Gastrocnemius medialis (tissue), 4 donors: Measurements from ENCODE around the gene SDK2. TPM values are rescaled to one million over a fixed set of nuclear protein-coding genes. Genes with fewer than 3 reads are reported as not detected.

Experiments
- ATAC-seq, 2 donors: fragments of 150-250 bp; one replicate each; pipeline ENCODE4 v1.9.1; 2016
- DNase-seq, 2 donors: peaks; one replicate each; pipeline ENCODE4 v3.0.0-alpha.2; 2019
- H3K27ac ChIP-seq, 4 donors: fragments of 200-600 bp; sonication (generic); 1 replicate in 1 of 4; 2 replicates in 3 of 4; pipeline ENCODE4 v1.5.1; 2016 to 2018; ENCODE audit warnings: mild to moderate bottlenecking in 2 of 4, moderate library complexity in 1 of 4
- H3K27me3 ChIP-seq, 3 donors: fragments of 200-600 bp; sonication (generic) in 2 of 3; 1 replicate in 1 of 3; 2 replicates in 2 of 3; pipeline versions ENCODE4 v1.5.1 to v1.6.0; 2016 to 2019; ENCODE audit warnings: mild to moderate bottlenecking in 1 of 3, moderate library complexity in 1 of 3
- H3K36me3 ChIP-seq, 2 donors: fragments of 200-600 bp; sonication (generic) in 1 of 2; one replicate each; pipeline ENCODE4 v1.5.1; 2017 to 2018
- H3K4me1 ChIP-seq, 2 donors: fragments of 200-600 bp; sonication (generic) in 1 of 2; one replicate each; pipeline ENCODE4 v1.5.1; 2016 to 2017; ENCODE audit warnings: mild to moderate bottlenecking in 2 of 2
- H3K4me3 ChIP-seq, 4 donors: fragments of 200-600 bp; sonication (generic) in 3 of 4; 1 replicate in 1 of 4; 2 replicates in 3 of 4; pipeline ENCODE4 v1.5.1; 2016 to 2019; ENCODE audit warnings: mild to moderate bottlenecking in 2 of 4
- H3K9me3 ChIP-seq, 3 donors: fragments of 200-600 bp; sonication (generic) in 2 of 3; 1 replicate in 1 of 3; 2 replicates in 2 of 3; pipeline ENCODE4 v1.5.1; 2016 to 2019
- POLR2A ChIP-seq, 2 donors: fragments of 450-650 bp; IDR thresholded peaks; one replicate each; pipeline ENCODE4 v1.6.1; 2017; ENCODE audit warnings: antibody characterized with exemption in 2 of 2, mild to moderate bottlenecking in 2 of 2, moderate library complexity in 2 of 2
- in situ Hi-C, 4 donors: fragments of 200-750 bp; cut with MboI; loops; one replicate each; pipeline versions ENCODE4 v1.15.0 to v1.8.0; 2017; ENCODE audit warnings: low sequenced_read_pairs in 4 of 4
- intact Hi-C: fragments of 100-400 bp; cut with DNase I; formaldehyde crosslinking; loops from one replicate; pipeline ENCODE4 v1.15.1; 2023; ENCODE audit warnings: low total_unique reads
- total RNA-seq, 4 donors: library from RNA; depleted of rRNA; stranded (reverse); fragments of >200 nt; gene quantifications; one replicate each; pipeline versions ENCODE4 v1.1.0 to v1.2.3, GENCODE V29; 2016
- TF ChIP-seq, protein P1 (sequence below), 5 experiments: fragments of 450-650 bp in 3 of 5; fragments of 200-600 bp in 2 of 5; sonication (generic) in 2 of 5; IDR thresholded peaks in 4 of 5; conservative IDR thresholded peaks in 1 of 5; 1 replicate in 4 of 5; 2 replicates in 1 of 5; pipeline ENCODE4 v1.5.1; 2016 to 2019; ENCODE audit warnings: antibody characterized with exemption in 5 of 5, mild to moderate bottlenecking in 3 of 5, moderate library complexity in 3 of 5

SDK2 gene
- total RNA-seq, 4 donors from 2014 or later, result 0.02 to 0.31 (median 0.13) TPM

DNA sequence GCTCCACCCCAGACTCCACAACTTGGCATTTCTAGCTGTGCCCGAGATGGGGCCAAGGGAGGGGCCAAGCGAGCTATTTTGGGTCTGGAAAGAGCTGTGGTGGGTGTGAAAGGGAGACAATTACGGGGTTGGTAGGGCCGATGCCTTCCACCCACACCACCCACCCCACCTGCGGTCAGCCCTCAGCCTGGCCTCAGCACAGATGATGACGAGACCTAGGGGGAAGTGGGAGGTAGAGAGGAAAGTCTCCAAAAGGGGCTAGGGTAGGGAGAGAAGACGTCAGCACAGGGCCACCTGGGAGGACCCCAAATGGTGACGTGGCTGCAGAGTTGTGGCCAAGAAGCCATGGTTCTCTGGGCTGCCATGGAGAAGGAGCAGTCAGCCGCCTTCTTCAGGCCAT is 83.1 kb downstream of the SDK2 start:
- H3K27ac ChIP-seq, result no peak overlapping the region
- H3K9me3 ChIP-seq, result no peaks in the 10 kb centered on the region
- DNase-seq (no peak), ATAC-seq (no peak)
- no peak overlapping the region for H3K4me3 ChIP-seq
- peaks cover 0 to 9% (median 0%) of the 10 kb centered on the region in 3 donors for H3K27me3 ChIP-seq
- no peak for TF ChIP-seq POLR2A (IDR thresholded peaks at IDR 0.05)
- TF ChIP-seq, protein P1, sequence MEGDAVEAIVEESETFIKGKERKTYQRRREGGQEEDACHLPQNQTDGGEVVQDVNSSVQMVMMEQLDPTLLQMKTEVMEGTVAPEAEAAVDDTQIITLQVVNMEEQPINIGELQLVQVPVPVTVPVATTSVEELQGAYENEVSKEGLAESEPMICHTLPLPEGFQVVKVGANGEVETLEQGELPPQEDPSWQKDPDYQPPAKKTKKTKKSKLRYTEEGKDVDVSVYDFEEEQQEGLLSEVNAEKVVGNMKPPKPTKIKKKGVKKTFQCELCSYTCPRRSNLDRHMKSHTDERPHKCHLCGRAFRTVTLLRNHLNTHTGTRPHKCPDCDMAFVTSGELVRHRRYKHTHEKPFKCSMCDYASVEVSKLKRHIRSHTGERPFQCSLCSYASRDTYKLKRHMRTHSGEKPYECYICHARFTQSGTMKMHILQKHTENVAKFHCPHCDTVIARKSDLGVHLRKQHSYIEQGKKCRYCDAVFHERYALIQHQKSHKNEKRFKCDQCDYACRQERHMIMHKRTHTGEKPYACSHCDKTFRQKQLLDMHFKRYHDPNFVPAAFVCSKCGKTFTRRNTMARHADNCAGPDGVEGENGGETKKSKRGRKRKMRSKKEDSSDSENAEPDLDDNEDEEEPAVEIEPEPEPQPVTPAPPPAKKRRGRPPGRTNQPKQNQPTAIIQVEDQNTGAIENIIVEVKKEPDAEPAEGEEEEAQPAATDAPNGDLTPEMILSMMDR (IDR thresholded peaks at IDR 0.05 in 4 of 5, conservative IDR thresholded peaks at IDR 0.05 in 1 of 5), result no peak
- intact Hi-C loops (no loop called here), in situ Hi-C loops (no loop called here)
- no peaks in the 10 kb centered on the region for H3K36me3 ChIP-seq
- no peaks in the 10 kb centered on the region for H3K4me1 ChIP-seq

DNA sequence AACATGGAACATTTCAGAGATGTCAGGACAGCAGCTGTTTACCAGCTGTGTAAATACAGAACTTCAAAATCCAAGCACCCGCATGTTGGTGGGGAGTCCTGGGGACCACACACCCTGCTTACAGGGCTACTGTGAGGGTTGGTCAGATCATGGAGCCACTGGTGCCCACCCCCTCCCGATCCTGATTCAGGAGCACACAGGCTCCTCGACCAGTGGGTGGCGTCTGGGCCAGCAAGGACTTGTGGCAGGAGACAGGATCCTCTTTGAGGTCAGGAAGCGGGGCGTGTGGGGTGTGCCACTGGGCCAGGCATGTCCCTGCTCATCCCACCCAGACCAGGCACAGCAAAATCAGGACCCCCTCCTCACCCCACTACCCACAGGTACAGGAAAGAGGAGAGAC is 83.6 kb downstream of the SDK2 start:
- Histone ChIP-seq H3K27me3 (peaks cover 0 to 9% (median 0%) of the 10 kb centered on the region in 3 donors), H3K4me1 (no peaks in the 10 kb centered on the region), H3K36me3 (no peaks in the 10 kb centered on the region), H3K4me3 (no peak overlapping the region), H3K27ac (no peak overlapping the region), H3K9me3 (no peaks in the 10 kb centered on the region)
- intact Hi-C loops (no loop called here), in situ Hi-C loops (no loop called here)
- DNase-seq (no peak), ATAC-seq (no peak)
- TF ChIP-seq, protein P1 (IDR thresholded peaks at IDR 0.05 in 4 of 5, conservative IDR thresholded peaks at IDR 0.05 in 1 of 5), result no peak
- no peak for TF ChIP-seq POLR2A (IDR thresholded peaks at IDR 0.05)

DNA sequence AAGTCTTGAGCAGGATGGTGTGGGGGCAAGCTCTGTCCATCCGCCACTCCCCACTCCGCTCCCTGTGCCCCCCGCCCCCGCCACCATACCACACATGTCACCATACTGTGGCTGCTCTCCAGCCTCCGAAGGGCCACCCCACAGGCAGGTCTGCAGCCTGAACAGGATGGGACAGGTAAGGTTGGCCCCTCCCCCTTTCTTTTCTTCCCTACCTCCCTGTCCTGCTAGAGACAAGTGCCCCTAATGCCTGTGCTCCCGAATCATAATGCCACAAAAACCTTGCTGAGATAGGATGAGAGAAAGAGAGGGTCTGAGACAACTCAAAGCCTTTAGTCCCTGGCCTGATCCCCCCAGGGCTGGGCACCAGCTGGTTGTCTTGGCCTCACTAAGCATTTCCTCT is 84.7 kb downstream of the SDK2 start:
- no peaks in the 10 kb centered on the region for H3K4me1 ChIP-seq
- intact Hi-C loops (no loop called here), in situ Hi-C loops (loop anchor here in 1 of 4 donors (10.0 kb wide), 1 partner anchor 65 kb away; no protein-coding TSS in a partner anchor)
- ATAC-seq (no peak), DNase-seq (no peak)
- no peaks in the 10 kb centered on the region for H3K36me3 ChIP-seq
- H3K27me3 ChIP-seq, result peaks cover 0 to 9% (median 0%) of the 10 kb centered on the region in 3 donors
- TF ChIP-seq POLR2A (IDR thresholded peaks at IDR 0.05), result no peak
- TF ChIP-seq, protein P1 (IDR thresholded peaks at IDR 0.05 in 4 of 5, conservative IDR thresholded peaks at IDR 0.05 in 1 of 5), result no peak
- H3K27ac ChIP-seq, result no peak overlapping the region
- H3K9me3 ChIP-seq, result no peaks in the 10 kb centered on the region
- H3K4me3 ChIP-seq, result no peak overlapping the region

DNA sequence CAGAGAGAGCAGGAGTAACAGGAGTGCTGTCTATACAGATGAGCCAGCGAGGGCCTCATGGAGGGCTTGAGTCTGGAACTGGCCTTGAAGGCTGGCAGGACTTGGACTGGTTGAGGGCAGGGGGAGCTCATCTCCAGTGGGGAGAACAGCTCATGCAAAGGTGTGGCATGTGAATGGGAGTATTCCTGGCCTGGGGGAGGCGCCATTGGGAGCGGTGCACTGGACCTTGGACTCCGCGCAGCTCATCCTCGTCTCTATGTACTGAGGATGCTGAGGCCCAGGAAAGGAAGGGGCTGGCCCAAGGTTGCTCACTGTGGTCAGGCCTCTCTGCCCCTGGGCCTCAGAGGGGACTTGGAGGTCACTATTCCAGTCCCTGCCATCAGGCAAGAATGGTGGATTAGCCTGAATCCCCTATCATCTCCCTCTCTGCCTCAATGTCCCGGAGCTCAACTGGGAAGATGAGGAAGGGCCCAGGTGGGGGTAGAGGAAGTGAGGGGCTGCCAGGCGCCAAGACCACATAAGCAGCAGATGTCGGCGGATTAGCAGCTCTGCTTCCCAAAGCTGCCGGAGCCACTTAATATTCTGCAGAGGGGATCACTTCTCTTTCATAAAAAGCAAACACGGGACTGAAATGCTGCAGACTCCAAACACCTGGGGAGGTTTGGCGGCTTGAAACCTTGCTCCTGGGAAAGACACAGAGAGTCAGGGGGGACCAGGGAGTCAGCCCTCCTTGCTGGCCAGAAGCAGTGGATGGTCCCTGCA is 88.9 kb downstream of the SDK2 start:
- H3K27me3 ChIP-seq, result peaks cover 0 to 6% (median 0%) of the 10 kb centered on the region in 3 donors
- intact Hi-C loops, result no loop called here

More for the DNA sequence above, 88.9 kb downstream of the SDK2 start:
- Histone ChIP-seq H3K4me3 (no peak overlapping the region), H3K9me3 (no peaks in the 10 kb centered on the region), H3K27ac (no peak overlapping the region), H3K36me3 (no peaks in the 10 kb centered on the region), H3K4me1 (no peaks in the 10 kb centered on the region)
- DNase-seq (no peak), ATAC-seq (no peak)
- TF ChIP-seq POLR2A (IDR thresholded peaks at IDR 0.05), result no peak
- TF ChIP-seq, protein P1 (IDR thresholded peaks at IDR 0.05 in 4 of 5, conservative IDR thresholded peaks at IDR 0.05 in 1 of 5), result no peak
- in situ Hi-C loops, result loop anchor here in 1 of 4 donors (10.0 kb wide), 1 partner anchor 61 kb away; no protein-coding TSS in a partner anchor
